ENCODE results near the gene GSTT4. TPM values are rescaled to one million over a fixed set of nuclear protein-coding genes. Genes with fewer than 3 reads are reported as not detected.
"Not testable (repeated sequence)": the region's sequence is repeated elsewhere in the genome, so short reads cannot be mapped to it uniquely, and the experiment has no call there.

The GSTT4 gene
- total RNA-seq, 1 donor from 2014 or later = not detected

DNA sequence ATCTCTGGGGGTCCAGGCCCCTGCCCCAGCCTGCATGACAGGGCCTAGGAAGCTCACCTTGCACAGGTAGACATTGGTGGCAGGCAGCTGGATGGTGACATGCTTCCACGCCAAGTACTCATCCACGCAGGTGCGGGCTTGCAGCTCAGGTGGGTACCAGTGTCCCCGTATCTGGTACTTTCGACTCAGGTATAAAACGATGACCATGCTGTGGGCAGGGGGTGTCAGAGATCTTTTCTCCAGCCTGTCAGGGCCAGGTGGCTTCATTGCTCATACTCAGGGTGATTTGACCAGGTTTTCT lies 1.6 kb upstream of the GSTT4 start:
- H3K27ac Mint-ChIP-seq = no peak overlapping the region
- H3K4me3 Mint-ChIP-seq = no peak overlapping the region
- H3K36me3 Mint-ChIP-seq = no peaks in the 10 kb centered on the region
- TF ChIP-seq, protein P1, sequence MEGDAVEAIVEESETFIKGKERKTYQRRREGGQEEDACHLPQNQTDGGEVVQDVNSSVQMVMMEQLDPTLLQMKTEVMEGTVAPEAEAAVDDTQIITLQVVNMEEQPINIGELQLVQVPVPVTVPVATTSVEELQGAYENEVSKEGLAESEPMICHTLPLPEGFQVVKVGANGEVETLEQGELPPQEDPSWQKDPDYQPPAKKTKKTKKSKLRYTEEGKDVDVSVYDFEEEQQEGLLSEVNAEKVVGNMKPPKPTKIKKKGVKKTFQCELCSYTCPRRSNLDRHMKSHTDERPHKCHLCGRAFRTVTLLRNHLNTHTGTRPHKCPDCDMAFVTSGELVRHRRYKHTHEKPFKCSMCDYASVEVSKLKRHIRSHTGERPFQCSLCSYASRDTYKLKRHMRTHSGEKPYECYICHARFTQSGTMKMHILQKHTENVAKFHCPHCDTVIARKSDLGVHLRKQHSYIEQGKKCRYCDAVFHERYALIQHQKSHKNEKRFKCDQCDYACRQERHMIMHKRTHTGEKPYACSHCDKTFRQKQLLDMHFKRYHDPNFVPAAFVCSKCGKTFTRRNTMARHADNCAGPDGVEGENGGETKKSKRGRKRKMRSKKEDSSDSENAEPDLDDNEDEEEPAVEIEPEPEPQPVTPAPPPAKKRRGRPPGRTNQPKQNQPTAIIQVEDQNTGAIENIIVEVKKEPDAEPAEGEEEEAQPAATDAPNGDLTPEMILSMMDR (conservative IDR thresholded peaks at IDR 0.05) = no peak
- no peaks in the 10 kb centered on the region for H3K27me3 Mint-ChIP-seq
- H3K4me1 Mint-ChIP-seq (ENCODE audit: unreplicated experiment) = peaks cover 9% of the 10 kb centered on the region
- no peaks in the 10 kb centered on the region for H3K9me3 Mint-ChIP-seq
- DNase-seq (ENCODE audit: extremely low spot score, unreplicated experiment) = no peak

DNA sequence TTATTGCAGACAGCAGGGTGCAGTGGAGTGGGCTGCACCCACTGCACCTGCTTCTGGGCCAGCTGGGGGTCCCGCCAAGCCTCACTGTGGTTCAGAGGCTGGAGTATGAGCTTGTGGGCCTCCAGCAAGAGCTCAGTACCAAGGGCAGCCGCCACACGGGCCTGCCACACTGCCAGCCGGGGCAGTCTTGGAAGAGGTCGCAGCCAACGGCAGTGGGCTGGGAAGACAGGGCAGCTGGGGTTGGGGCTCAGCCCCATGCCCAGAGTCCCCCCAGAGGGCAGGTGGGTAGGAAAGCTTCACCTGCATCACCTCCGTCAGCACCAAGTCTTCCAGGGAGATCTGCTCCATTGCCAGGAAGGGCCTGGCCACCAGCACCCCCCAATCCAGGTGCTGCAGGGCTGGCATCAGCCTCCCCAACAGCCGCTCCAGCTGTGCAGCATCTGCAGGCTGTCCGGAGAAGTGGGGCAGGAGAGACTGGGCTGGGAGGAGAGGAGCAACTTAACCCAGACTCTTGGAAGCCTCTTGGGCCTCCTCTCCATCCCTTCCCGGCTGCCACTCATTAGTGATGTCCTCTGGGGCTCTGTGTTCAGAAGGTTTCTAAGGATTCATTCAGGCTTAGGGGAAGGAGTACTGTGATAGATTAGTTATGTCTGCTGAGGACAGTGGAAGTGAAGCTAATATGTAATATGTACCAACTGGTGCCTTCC lies 1.1 kb upstream of the GSTT4 start:
- Mint-ChIP-seq H3K36me3 (no peaks in the 10 kb centered on the region), H3K4me3 (no peak overlapping the region), H3K4me1 (ENCODE audit: unreplicated experiment) (peaks cover 10% of the 10 kb centered on the region), H3K9me3 (no peaks in the 10 kb centered on the region), H3K27ac (no peak overlapping the region), H3K27me3 (no peaks in the 10 kb centered on the region)
- no peak for DNase-seq (ENCODE audit: extremely low spot score, unreplicated experiment)
- TF ChIP-seq, protein P1 (conservative IDR thresholded peaks at IDR 0.05) = no peak

DNA sequence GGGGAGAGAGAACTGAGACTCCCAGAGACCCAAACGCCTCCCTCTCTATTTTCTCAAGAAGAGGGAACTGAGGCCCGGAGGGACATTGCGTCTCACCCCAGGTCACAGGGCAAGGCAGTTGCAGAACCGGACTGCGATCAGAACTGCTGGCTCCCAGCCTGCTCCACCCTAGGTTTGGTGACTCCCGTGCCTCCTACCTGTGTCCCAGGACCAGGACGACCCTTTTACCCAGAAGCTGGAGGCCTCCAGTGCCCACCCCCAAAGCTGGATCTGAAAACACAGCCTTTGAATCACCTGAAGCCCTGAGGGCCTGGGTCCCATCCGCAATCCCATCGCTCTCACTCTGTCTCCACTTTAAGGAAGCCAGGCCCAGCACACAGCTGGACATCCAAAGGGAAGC lies 1.4 kb downstream of the GSTT4 start:
- Mint-ChIP-seq H3K27me3 (no peaks in the 10 kb centered on the region), H3K36me3 (no peaks in the 10 kb centered on the region), H3K9me3 (no peaks in the 10 kb centered on the region), H3K4me1 (ENCODE audit: unreplicated experiment) (peaks cover 10% of the 10 kb centered on the region), H3K4me3 (no peak overlapping the region), H3K27ac (no peak overlapping the region)
- TF ChIP-seq, protein P1 (conservative IDR thresholded peaks at IDR 0.05) = no peak
- DNase-seq (ENCODE audit: extremely low spot score, unreplicated experiment) = no peak

DNA sequence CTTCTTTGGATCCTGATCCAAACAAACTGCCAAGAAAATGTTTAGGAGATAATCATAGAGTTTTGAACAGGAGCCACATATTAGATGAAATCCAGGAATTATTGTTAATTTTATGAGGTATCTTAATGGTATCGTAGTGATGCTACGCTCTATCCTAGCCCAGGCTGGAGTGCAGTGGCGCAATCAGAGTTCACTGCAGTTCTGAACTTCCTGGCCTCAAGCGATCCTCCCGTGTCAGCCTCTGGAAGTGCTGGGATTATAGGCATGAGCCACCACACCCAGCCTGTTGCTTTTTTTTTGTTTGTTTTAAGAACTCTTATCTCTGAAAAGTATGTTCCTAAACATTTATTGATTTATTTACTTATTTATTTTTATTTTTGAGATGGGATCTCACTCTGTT lies 2.4 kb downstream of the GSTT4 start:
- DNase-seq (ENCODE audit: extremely low spot score, unreplicated experiment) = no peak
- TF ChIP-seq, protein P1 (conservative IDR thresholded peaks at IDR 0.05) = no peak
- no peak overlapping the region for H3K27ac Mint-ChIP-seq
- H3K36me3 Mint-ChIP-seq = no peaks in the 10 kb centered on the region
- no peaks in the 10 kb centered on the region for H3K27me3 Mint-ChIP-seq
- H3K4me1 Mint-ChIP-seq (ENCODE audit: unreplicated experiment) = peaks cover 10% of the 10 kb centered on the region
- H3K9me3 Mint-ChIP-seq = no peaks in the 10 kb centered on the region
- no peak overlapping the region for H3K4me3 Mint-ChIP-seq

DNA sequence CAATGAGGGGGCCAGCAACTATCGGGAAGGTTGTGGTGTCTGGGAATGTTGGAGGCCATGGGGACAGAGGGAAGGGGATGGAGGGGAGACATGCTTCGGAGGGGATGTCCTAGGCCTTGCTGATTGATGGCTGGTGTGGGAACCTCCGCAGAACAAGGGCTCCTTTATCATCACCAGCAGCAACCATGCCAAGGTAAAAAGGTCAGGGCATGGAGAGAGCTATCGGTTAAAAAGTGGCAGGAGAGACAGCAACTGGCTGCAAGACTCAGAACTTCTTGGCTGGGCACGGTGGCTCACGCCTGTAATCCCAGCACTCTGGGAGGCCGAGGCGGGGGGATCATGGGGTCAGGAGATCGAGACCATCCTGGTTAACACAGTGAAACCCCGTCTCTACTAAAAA lies 3.0 kb downstream of the GSTT4 start:
- Mint-ChIP-seq H3K4me1 (ENCODE audit: unreplicated experiment) (peaks cover 10% of the 10 kb centered on the region), H3K4me3 (no peak overlapping the region), H3K27me3 (no peaks in the 10 kb centered on the region), H3K27ac (no peak overlapping the region), H3K36me3 (no peaks in the 10 kb centered on the region), H3K9me3 (no peaks in the 10 kb centered on the region)
- TF ChIP-seq, protein P1 (conservative IDR thresholded peaks at IDR 0.05) = no peak
- DNase-seq (ENCODE audit: extremely low spot score, unreplicated experiment) = no peak

DNA sequence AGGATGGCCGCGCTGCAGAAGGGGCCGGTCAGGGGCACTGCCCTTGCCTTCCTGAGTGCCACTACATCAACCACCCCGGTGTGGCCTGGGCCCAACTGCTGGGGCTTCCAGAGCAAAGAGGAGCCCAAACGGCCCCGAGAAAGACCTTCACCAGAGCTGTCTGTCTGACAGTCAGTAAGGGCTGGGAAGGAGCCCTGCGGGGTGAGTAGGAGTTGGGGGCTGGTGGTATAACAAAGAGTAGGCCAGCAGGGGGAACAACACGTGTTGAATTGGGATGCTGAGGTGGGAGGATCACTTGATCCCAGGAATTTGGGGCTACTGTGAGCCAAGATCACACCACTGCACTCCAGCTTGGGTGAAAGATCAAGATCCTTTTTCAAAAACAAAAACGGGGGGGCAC lies 3.9 kb downstream of the GSTT4 start:
- H3K36me3 Mint-ChIP-seq = no peaks in the 10 kb centered on the region
- DNase-seq (ENCODE audit: extremely low spot score, unreplicated experiment) = no peak
- no peak overlapping the region for H3K4me3 Mint-ChIP-seq
- TF ChIP-seq, protein P1 (conservative IDR thresholded peaks at IDR 0.05) = no peak
- H3K9me3 Mint-ChIP-seq = no peaks in the 10 kb centered on the region
- no peak overlapping the region for H3K27ac Mint-ChIP-seq
- peaks cover 10% of the 10 kb centered on the region for H3K4me1 Mint-ChIP-seq (ENCODE audit: unreplicated experiment)
- peaks cover 2% of the 10 kb centered on the region for H3K27me3 Mint-ChIP-seq

DNA sequence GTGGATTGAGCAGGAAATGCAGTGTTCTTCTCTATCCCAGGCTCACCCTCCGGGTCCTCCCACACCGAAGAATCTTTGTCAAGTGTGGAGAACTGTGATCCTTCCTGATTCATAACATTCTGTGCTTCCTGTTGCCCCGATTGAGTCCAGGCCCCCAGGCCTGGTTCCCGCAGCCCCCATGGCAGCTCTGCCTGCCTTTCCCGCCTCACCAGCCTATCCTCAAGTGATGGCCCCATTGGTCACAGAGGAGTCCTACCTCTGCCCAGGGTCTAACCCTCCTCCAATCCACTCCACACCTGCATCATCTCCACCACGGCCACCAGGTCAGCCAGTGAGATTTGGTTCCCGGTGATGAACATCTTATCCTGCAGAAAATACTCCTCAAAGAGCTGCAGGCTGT lies 5.5 kb downstream of the GSTT4 start:
- H3K27me3 Mint-ChIP-seq; H3K9me3 Mint-ChIP-seq; H3K36me3 Mint-ChIP-seq; H3K4me1 Mint-ChIP-seq (ENCODE audit: unreplicated experiment); H3K27ac Mint-ChIP-seq; DNase-seq (ENCODE audit: extremely low spot score, unreplicated experiment); H3K4me3 Mint-ChIP-seq: not testable (repeated sequence)
